ENCODE data around the gene STAT3.

The STAT3 gene

GRCh38 chr17:42409523-42410318, 21.5 kb upstream of the STAT3 start:
- peaks cover 3% of the 10 kb centered on the region for H3K4me1 ChIP-seq
- H2AFZ ChIP-seq, result no peak overlapping the region
- H3K4me3 ChIP-seq (ENCODE audit: low read depth, low read length), result no peak overlapping the region
- no peaks in the 10 kb centered on the region for H3K79me2 ChIP-seq
- peak overlapping the region; percentile 44 for H3K27ac ChIP-seq
- H3K9me3 ChIP-seq (ENCODE audit: control insufficient read depth, low read length), result no peaks in the 10 kb centered on the region
- H3K4me2 ChIP-seq (ENCODE audit: low read length), result no peak overlapping the region
- no peaks in the 10 kb centered on the region for H3K36me3 ChIP-seq (ENCODE audit: control insufficient read depth, insufficient read depth, low read length)
- H3K9ac ChIP-seq, result no peak overlapping the region
- no peak for TF ChIP-seq CTCF (IDR thresholded peaks at IDR 0.05)
- no peaks in the 10 kb centered on the region for H3K27me3 ChIP-seq (ENCODE audit: control insufficient read depth, insufficient read depth, low read length)

- Histone ChIP-seq H3K4me2 (ENCODE audit: low read length) (no peak overlapping the region), H3K9me3 (ENCODE audit: control insufficient read depth, low read length) (no peaks in the 10 kb centered on the region), H3K4me3 (ENCODE audit: low read depth, low read length) (no peak overlapping the region), H3K4me1 (peaks cover 3% of the 10 kb centered on the region), H3K36me3 (ENCODE audit: control insufficient read depth, insufficient read depth, low read length) (no peaks in the 10 kb centered on the region), H3K79me2 (no peaks in the 10 kb centered on the region), H3K27me3 (ENCODE audit: control insufficient read depth, insufficient read depth, low read length) (no peaks in the 10 kb centered on the region), H2AFZ (no peak overlapping the region), H3K9ac (no peak overlapping the region), H3K27ac (no peak overlapping the region)
- TF ChIP-seq CTCF (IDR thresholded peaks at IDR 0.05), result no peak
Measured at GRCh38 chr17:42408061-42408460, 19.8 kb upstream of the STAT3 start.

- Histone ChIP-seq H3K27ac (peak overlapping the region; percentile 62), H3K27me3 (ENCODE audit: control insufficient read depth, insufficient read depth, low read length) (no peaks in the 10 kb centered on the region), H3K9ac (no peak overlapping the region), H3K9me3 (ENCODE audit: control insufficient read depth, low read length) (no peaks in the 10 kb centered on the region), H2AFZ (peak overlapping the region; percentile 0), H3K36me3 (ENCODE audit: control insufficient read depth, insufficient read depth, low read length) (no peaks in the 10 kb centered on the region), H3K4me2 (ENCODE audit: low read length) (no peak overlapping the region), H3K4me1 (peaks cover 3% of the 10 kb centered on the region), H3K4me3 (ENCODE audit: low read depth, low read length) (no peak overlapping the region), H3K79me2 (no peaks in the 10 kb centered on the region)
- no peak for TF ChIP-seq CTCF (IDR thresholded peaks at IDR 0.05)
Measured at GRCh38 chr17:42407289-42407836, 19.1 kb upstream of the STAT3 start.

- H3K79me2 ChIP-seq, result no peaks in the 10 kb centered on the region
- no peaks in the 10 kb centered on the region for H3K27me3 ChIP-seq (ENCODE audit: control insufficient read depth, insufficient read depth, low read length)
- H2AFZ ChIP-seq, result no peak overlapping the region
- peak overlapping the region; percentile 62 for H3K27ac ChIP-seq
- H3K9me3 ChIP-seq (ENCODE audit: control insufficient read depth, low read length), result no peaks in the 10 kb centered on the region
- TF ChIP-seq CTCF (IDR thresholded peaks at IDR 0.05), result no peak
- peaks cover 3% of the 10 kb centered on the region for H3K4me1 ChIP-seq
- H3K4me3 ChIP-seq (ENCODE audit: low read depth, low read length), result no peak overlapping the region
- H3K9ac ChIP-seq, result no peak overlapping the region
- no peak overlapping the region for H3K4me2 ChIP-seq (ENCODE audit: low read length)
- H3K36me3 ChIP-seq (ENCODE audit: control insufficient read depth, insufficient read depth, low read length), result no peaks in the 10 kb centered on the region
Measured at GRCh38 chr17:42406615-42407288, 18.5 kb upstream of the STAT3 start.

Measured in parathyroid adenoma (tissue), 2 donors.